H9 (cell line): Measurements from ENCODE around the gene TFR2. TPM values are rescaled to one million over a fixed set of nuclear protein-coding genes. Genes with fewer than 3 reads are reported as not detected.

Experiments used
- DNase-seq: peaks from one replicate; pipeline ENCODE4 v3.0.0-alpha.2; 2017
- H2AFZ ChIP-seq: one replicate; pipeline ENCODE4 v1.6.1; 2013; ENCODE audit warnings: mild to moderate bottlenecking, low read length, control low read depth, moderate library complexity
- H2AK5ac ChIP-seq: 2 replicates; pipeline ENCODE4 v1.6.1; 2013; ENCODE audit warnings: low read length, control low read depth, mixed read lengths; ENCODE audit not compliant: insufficient read length
- H2BK120ac ChIP-seq: one replicate; pipeline ENCODE4 v1.6.1; 2013; ENCODE audit warnings: low read depth, mild to moderate bottlenecking, low read length, control low read depth, inconsistent platforms; ENCODE audit not compliant: poor library complexity, severe bottlenecking
- H2BK12ac ChIP-seq: 2 replicates; pipeline ENCODE4 v1.6.1; 2013; ENCODE audit warnings: low read length, control low read depth, mixed read lengths, low read depth; ENCODE audit not compliant: insufficient read length
- H2BK15ac ChIP-seq: 2 replicates; pipeline ENCODE4 v1.6.1; 2013; ENCODE audit warnings: low read depth, low read length, control low read depth
- H2BK20ac ChIP-seq: one replicate; pipeline ENCODE4 v1.6.1; 2013; ENCODE audit warnings: low read depth, mild to moderate bottlenecking, low read length, control low read depth, inconsistent platforms; ENCODE audit not compliant: poor library complexity, severe bottlenecking
- H2BK5ac ChIP-seq: 2 replicates; pipeline ENCODE4 v1.6.1; 2013; ENCODE audit warnings: low read length, control low read depth, mixed read lengths; ENCODE audit not compliant: insufficient read length
- H3K14ac ChIP-seq: 2 replicates; pipeline ENCODE4 v1.6.1; 2013; ENCODE audit warnings: low read length, control low read depth; ENCODE audit not compliant: insufficient read depth
- H3K18ac ChIP-seq: 2 replicates; pipeline ENCODE4 v1.6.1; 2013; ENCODE audit warnings: low read depth, mild to moderate bottlenecking, mixed read lengths, low read length, control low read depth; ENCODE audit not compliant: insufficient read length
- H3K23ac ChIP-seq: 2 replicates; pipeline ENCODE4 v1.6.1; 2013; ENCODE audit warnings: low read length, control low read depth, mixed read lengths, low read depth; ENCODE audit not compliant: insufficient read length
- H3K23me2 ChIP-seq: 2 replicates; pipeline ENCODE4 v1.6.1; 2013; ENCODE audit warnings: low read depth, mild to moderate bottlenecking, mixed read lengths, low read length, control low read depth; ENCODE audit not compliant: insufficient read length, poor library complexity, severe bottlenecking
- H3K27ac ChIP-seq: 2 replicates; pipeline ENCODE4 v1.5.1; 2013; ENCODE audit warnings: low read length, control low read depth, mixed read lengths, low read depth; ENCODE audit not compliant: insufficient read length
- H3K27me3 ChIP-seq: 2 replicates; pipeline ENCODE4 v1.6.1; 2013; ENCODE audit warnings: low read length, control low read depth, inconsistent platforms; ENCODE audit not compliant: insufficient read depth
- H3K4ac ChIP-seq: 2 replicates; pipeline ENCODE4 v1.6.1; 2013; ENCODE audit warnings: low read depth, mild to moderate bottlenecking, control low read depth, inconsistent platforms, low read length, moderate library complexity
- H3K4me1 ChIP-seq: 2 replicates; pipeline ENCODE4 v1.6.1; 2013; ENCODE audit warnings: low read length, control low read depth, inconsistent platforms; ENCODE audit not compliant: insufficient read depth
- H3K4me2 ChIP-seq: 2 replicates; pipeline ENCODE4 v1.6.1; 2013; ENCODE audit warnings: low read length, control low read depth, mixed read lengths; ENCODE audit not compliant: insufficient read length, insufficient read depth
- H3K56ac ChIP-seq: 2 replicates; pipeline ENCODE4 v1.6.1; 2013; ENCODE audit warnings: low read depth, mild to moderate bottlenecking, mixed read lengths, low read length, control low read depth; ENCODE audit not compliant: insufficient read length
- H3K79me1 ChIP-seq: 2 replicates; pipeline ENCODE4 v1.6.1; 2013; ENCODE audit warnings: low read depth, mild to moderate bottlenecking, moderate library complexity, low read length, control low read depth, inconsistent platforms; ENCODE audit not compliant: insufficient read depth, poor library complexity, severe bottlenecking
- H3K79me2 ChIP-seq: 2 replicates; pipeline ENCODE4 v1.6.1; 2013; ENCODE audit warnings: low read length, control low read depth, inconsistent platforms; ENCODE audit not compliant: insufficient read depth
- H3K9ac ChIP-seq: 2 replicates; pipeline ENCODE4 v1.6.1; 2013; ENCODE audit warnings: low read length, control low read depth, mixed read lengths; ENCODE audit not compliant: insufficient read length; ENCODE audit errors: extremely low read depth
- H3K9me3 ChIP-seq: one replicate; pipeline ENCODE4 v1.6.1; 2013; ENCODE audit warnings: low read depth, low read length, inconsistent platforms; ENCODE audit not compliant: control insufficient read depth
- H3T11ph ChIP-seq: one replicate; pipeline ENCODE4 v1.6.1; 2013; ENCODE audit warnings: mild to moderate bottlenecking, low read length, control low read depth, inconsistent platforms
- H4K20me1 ChIP-seq: one replicate; pipeline ENCODE4 v1.6.1; 2013; ENCODE audit not compliant: control insufficient read depth, insufficient read length, insufficient read depth
- H4K5ac ChIP-seq: 2 replicates; pipeline ENCODE4 v1.6.1; 2013; ENCODE audit warnings: low read depth, mild to moderate bottlenecking, mixed read lengths, low read length, control low read depth; ENCODE audit not compliant: insufficient read length
- H4K8ac ChIP-seq: replicated peaks from 2 replicates; pipeline ENCODE4 v1.6.1; 2013; ENCODE audit warnings: low read length, control low read depth, mixed read lengths, low read depth; ENCODE audit not compliant: insufficient read length
- H4K91ac ChIP-seq: 2 replicates; pipeline ENCODE4 v1.6.1; 2013; ENCODE audit warnings: low read depth, mild to moderate bottlenecking, moderate library complexity, mixed read lengths, low read length, control low read depth; ENCODE audit not compliant: insufficient read length
- H3K27ac Mint-ChIP-seq, 3 experiments: 2 replicates in 2 of 3; 3 replicates in 1 of 3; pipeline ENCODE4 v1.8.0; 2020 to 2021; ENCODE audit warnings: mixed read lengths in 3 of 3, mild to moderate bottlenecking in 1 of 3, moderate library complexity in 1 of 3
- H3K27me3 Mint-ChIP-seq: 2 replicates; pipeline ENCODE4 v1.8.0; 2021; ENCODE audit warnings: low read depth, mild to moderate bottlenecking, moderate library complexity, mixed read lengths
- H3K36me3 Mint-ChIP-seq, 3 experiments: 2 replicates in 2 of 3; 3 replicates in 1 of 3; pipeline ENCODE4 v1.8.0; 2020 to 2021; ENCODE audit warnings: low read depth in 3 of 3, mixed read lengths in 3 of 3; ENCODE audit not compliant: insufficient read depth in 1 of 3
- H3K4me1 Mint-ChIP-seq, 2 experiments: 2 replicates each; pipeline ENCODE4 v1.8.0; 2020; ENCODE audit warnings: mixed read lengths in 2 of 2
- H3K4me3 Mint-ChIP-seq, 2 experiments: 2 replicates in 1 of 2; 3 replicates in 1 of 2; pipeline ENCODE4 v1.8.0; 2020 to 2021; ENCODE audit warnings: mild to moderate bottlenecking in 2 of 2, mixed read lengths in 2 of 2, moderate library complexity in 1 of 2
- H3K9me3 Mint-ChIP-seq, 2 experiments: 2 replicates in 1 of 2; 3 replicates in 1 of 2; pipeline ENCODE4 v1.8.0; 2020; ENCODE audit warnings: mild to moderate bottlenecking in 2 of 2, mixed read lengths in 2 of 2, moderate library complexity in 1 of 2
- CTCF ChIP-seq: fragments of 200-600 bp; sonication (generic); conservative IDR thresholded peaks from 3 replicates; pipeline ENCODE4 v1.8.0; 2021; ENCODE audit warnings: antibody characterized with exemption, mild to moderate bottlenecking
- WGBS: extraction: QIAGEN DNeasy Blood & Tissue Kit; methylation state at CpG from one replicate; pipeline ENCODE4 v1.1.7; 2013; ENCODE audit warnings: missing lambda C conversion rate, low lambda C conversion rate, mixed read lengths; ENCODE audit not compliant: insufficient read length; ENCODE audit errors: extremely low coverage; 5-methylcytosine and 5-hydroxymethylcytosine counted together
- total RNA-seq: library from RNA; stranded (reverse); gene quantifications from 2 replicates; pipeline ENCODE4 v1.2.1, GENCODE V29; 2021

The TFR2 gene
- total RNA-seq, 1 experiment from 2014 or later = 2.3 TPM

DNA sequence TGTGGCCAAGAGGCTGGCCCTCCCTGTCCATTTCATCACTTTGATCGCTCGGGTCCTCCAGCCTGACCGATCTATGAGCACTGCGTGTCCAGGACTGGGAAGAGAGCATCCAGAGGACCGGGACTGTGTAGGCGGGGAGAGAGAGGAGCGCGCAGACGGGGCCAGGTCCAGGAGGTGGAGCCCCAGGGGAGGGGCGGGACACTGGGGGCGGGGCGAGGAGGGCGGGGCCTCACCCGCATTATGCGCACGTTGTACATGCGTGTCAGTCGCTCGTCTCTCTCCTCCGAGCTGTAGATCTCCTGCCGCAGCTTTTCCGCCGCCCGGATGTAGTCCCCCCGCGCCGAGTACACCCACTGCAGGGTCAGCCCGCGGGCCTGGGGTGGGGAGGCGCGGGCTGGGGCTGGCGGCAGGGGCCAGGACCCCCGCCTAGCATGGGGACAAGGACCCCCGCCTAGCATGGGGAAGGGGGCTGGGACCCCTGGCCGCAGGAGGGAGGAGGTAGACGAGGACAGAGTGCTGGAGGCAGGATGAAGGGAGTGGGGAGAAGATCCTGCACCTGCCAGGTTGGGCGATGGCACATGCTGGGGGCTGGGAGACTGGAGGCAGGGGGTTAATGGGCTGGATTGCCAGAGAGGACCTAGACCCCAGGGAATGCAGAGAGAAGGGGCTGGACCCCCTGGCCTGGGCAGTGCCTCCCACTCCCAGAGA, 14.7 kb downstream of the TFR2 start:
- no peaks in the 10 kb centered on the region for H3K4me1 ChIP-seq
- H2BK12ac ChIP-seq = no peak overlapping the region
- no peaks in the 10 kb centered on the region for H3K79me1 ChIP-seq
- no peak overlapping the region for H3K56ac ChIP-seq
- H2BK20ac ChIP-seq = no peak overlapping the region
- no peak overlapping the region for H2BK15ac ChIP-seq
- no peak overlapping the region for H3K23ac ChIP-seq
- no peaks in the 10 kb centered on the region for H3K79me2 ChIP-seq
- H3K4me2 ChIP-seq = peak overlapping the region; percentile 60
- no peak overlapping the region for H4K91ac ChIP-seq
- Mint-ChIP-seq H3K27me3 (peaks cover 39% of the 10 kb centered on the region), H3K27ac (no peak overlapping the region), H3K4me1 (peaks cover 9 to 17% of the 10 kb centered on the region in 2 experiments), H3K36me3 (peaks cover 0 to 4% (median 0%) of the 10 kb centered on the region in 3 experiments; a peak in 1 of 7 replicates), H3K9me3 (no peaks in the 10 kb centered on the region), H3K4me3 (peak overlapping the region; percentile 41 to 78)
- H3K9ac ChIP-seq = no peak overlapping the region
- no peak overlapping the region for H2BK5ac ChIP-seq
- no peak overlapping the region for H2BK120ac ChIP-seq
- H4K5ac ChIP-seq = no peak overlapping the region
- no peak for TF ChIP-seq CTCF
- H3K4ac ChIP-seq = no peak overlapping the region
- peak overlapping the region; percentile 46 for H3K18ac ChIP-seq
- H4K8ac ChIP-seq = no peak overlapping the region
- H3K23me2 ChIP-seq = peaks cover 5% of the 10 kb centered on the region
- WGBS = no CpG with 5 or more reads among the region's 37 CpGs
- H4K20me1 ChIP-seq = no peaks in the 10 kb centered on the region
- H2AK5ac ChIP-seq = no peak overlapping the region
- no peak overlapping the region for H2AFZ ChIP-seq
- H3K27me3 ChIP-seq = peaks cover 3% of the 10 kb centered on the region; the same call in 1 of the 2 replicates
- no peaks in the 10 kb centered on the region for H3K9me3 ChIP-seq
- 0 out of 2 replicates have a peak overlapping the region, but pooled peaks have one; percentile 50 for H3K14ac ChIP-seq
- no peak overlapping the region for H3T11ph ChIP-seq
- DNase-seq = peak; percentile 94
- H3K27ac ChIP-seq = no peak overlapping the region
